Ishikawa (cell line): ENCODE data around the gene ZKSCAN8.

Experiments
- CEBPB ChIP-seq: IDR thresholded peaks from 2 replicates; pipeline ENCODE4 v1.6.1; 2012
- CREB1 ChIP-seq: IDR thresholded peaks from 2 replicates; pipeline ENCODE4 v1.6.1; 2012; ENCODE audit warnings: low read depth
- EGR1 ChIP-seq: IDR thresholded peaks from 2 replicates; pipeline ENCODE4 v1.6.1; 2012
- EP300 ChIP-seq: IDR thresholded peaks from 2 replicates; pipeline ENCODE4 v1.6.1; 2012; ENCODE audit warnings: borderline replicate concordance
- FOXM1 ChIP-seq: IDR thresholded peaks from 2 replicates; pipeline ENCODE4 v1.6.1; 2012; ENCODE audit warnings: low read depth, borderline replicate concordance
- NFIC ChIP-seq: IDR thresholded peaks from 2 replicates; pipeline ENCODE4 v1.6.1; 2012
- RAD21 ChIP-seq: IDR thresholded peaks from 2 replicates; pipeline ENCODE4 v1.6.1; 2012; ENCODE audit warnings: low read depth
- TAF1 ChIP-seq: IDR thresholded peaks from 2 replicates; pipeline ENCODE4 v1.6.1; 2012; ENCODE audit warnings: low read depth, mild to moderate bottlenecking
- TCF12 ChIP-seq: IDR thresholded peaks from 2 replicates; pipeline ENCODE4 v1.6.1; 2012; ENCODE audit warnings: low read depth
- TEAD4 ChIP-seq: IDR thresholded peaks from 2 replicates; pipeline ENCODE4 v1.6.1; 2012
- YY1 ChIP-seq: IDR thresholded peaks from 2 replicates; pipeline ENCODE4 v1.6.1; 2012; ENCODE audit warnings: low read depth
- ZBTB7A ChIP-seq: IDR thresholded peaks from 2 replicates; pipeline ENCODE4 v1.6.1; 2012; ENCODE audit warnings: low read depth
- TF ChIP-seq, protein P1 (sequence below): IDR thresholded peaks from 2 replicates; pipeline ENCODE4 v1.6.1; 2012; ENCODE audit warnings: low read depth, mild to moderate bottlenecking
- TF ChIP-seq, protein P2 (sequence below): IDR thresholded peaks from 2 replicates; pipeline ENCODE4 v1.6.1; 2012
- TF ChIP-seq, protein P3 (sequence below): IDR thresholded peaks from 2 replicates; pipeline ENCODE4 v1.6.1; 2012

Gene ZKSCAN8

DNA sequence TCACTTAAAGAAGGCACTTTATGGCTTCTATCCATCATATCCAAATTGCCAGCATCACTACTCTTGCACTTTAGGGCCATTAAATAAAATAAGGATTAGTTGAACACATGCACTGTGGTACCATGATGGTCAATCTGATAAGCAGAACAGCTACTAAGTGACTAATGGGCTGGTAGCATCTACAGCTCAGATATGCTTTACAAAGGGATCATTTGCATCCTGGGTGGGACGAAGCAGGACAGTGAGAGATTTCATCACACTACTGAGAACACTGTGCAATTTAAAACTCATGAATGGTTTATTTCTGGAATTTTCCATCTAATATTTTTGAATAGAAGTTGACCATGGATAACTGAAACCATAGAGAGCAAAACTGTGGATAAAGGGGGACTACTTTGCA is 58.3 kb downstream of the ZKSCAN8 start:
- TF ChIP-seq, protein P1, sequence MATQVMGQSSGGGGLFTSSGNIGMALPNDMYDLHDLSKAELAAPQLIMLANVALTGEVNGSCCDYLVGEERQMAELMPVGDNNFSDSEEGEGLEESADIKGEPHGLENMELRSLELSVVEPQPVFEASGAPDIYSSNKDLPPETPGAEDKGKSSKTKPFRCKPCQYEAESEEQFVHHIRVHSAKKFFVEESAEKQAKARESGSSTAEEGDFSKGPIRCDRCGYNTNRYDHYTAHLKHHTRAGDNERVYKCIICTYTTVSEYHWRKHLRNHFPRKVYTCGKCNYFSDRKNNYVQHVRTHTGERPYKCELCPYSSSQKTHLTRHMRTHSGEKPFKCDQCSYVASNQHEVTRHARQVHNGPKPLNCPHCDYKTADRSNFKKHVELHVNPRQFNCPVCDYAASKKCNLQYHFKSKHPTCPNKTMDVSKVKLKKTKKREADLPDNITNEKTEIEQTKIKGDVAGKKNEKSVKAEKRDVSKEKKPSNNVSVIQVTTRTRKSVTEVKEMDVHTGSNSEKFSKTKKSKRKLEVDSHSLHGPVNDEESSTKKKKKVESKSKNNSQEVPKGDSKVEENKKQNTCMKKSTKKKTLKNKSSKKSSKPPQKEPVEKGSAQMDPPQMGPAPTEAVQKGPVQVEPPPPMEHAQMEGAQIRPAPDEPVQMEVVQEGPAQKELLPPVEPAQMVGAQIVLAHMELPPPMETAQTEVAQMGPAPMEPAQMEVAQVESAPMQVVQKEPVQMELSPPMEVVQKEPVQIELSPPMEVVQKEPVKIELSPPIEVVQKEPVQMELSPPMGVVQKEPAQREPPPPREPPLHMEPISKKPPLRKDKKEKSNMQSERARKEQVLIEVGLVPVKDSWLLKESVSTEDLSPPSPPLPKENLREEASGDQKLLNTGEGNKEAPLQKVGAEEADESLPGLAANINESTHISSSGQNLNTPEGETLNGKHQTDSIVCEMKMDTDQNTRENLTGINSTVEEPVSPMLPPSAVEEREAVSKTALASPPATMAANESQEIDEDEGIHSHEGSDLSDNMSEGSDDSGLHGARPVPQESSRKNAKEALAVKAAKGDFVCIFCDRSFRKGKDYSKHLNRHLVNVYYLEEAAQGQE: no peak
- TF ChIP-seq, protein P2, sequence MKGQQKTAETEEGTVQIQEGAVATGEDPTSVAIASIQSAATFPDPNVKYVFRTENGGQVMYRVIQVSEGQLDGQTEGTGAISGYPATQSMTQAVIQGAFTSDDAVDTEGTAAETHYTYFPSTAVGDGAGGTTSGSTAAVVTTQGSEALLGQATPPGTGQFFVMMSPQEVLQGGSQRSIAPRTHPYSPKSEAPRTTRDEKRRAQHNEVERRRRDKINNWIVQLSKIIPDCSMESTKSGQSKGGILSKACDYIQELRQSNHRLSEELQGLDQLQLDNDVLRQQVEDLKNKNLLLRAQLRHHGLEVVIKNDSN: no peak
- TF ChIP-seq ZBTB7A (no peak), TAF1 (no peak), RAD21 (no peak), TEAD4 (no peak), EP300 (no peak), YY1 (no peak), EGR1 (no peak), CEBPB (no peak), FOXM1 (no peak), TCF12 (no peak), NFIC (no peak)
- TF ChIP-seq, protein P3, sequence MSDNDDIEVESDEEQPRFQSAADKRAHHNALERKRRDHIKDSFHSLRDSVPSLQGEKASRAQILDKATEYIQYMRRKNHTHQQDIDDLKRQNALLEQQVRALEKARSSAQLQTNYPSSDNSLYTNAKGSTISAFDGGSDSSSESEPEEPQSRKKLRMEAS: no peak

DNA sequence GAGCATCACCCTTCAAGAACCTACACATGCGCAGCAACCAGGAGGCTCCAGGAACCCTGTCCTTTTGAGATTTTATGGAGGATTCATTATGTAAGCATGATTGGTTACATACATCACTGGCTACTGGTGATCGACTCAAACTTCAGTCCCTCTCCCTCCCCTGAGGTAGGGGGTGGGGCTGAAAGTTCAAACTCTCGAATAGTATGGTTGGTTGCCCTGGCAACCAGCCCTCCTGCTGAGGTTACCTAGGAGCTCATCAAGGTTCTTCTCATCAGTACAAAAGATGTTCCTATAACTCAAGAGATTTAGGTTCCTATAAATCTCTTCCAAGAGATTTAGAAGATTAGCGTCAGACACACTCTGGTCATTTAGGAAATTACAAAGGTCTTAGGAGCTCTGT is 61.5 kb downstream of the ZKSCAN8 start:
- TF ChIP-seq, protein P3: no peak
- TF ChIP-seq TCF12 (no peak), TAF1 (no peak), EGR1 (no peak), FOXM1 (no peak), CREB1 (no peak), RAD21 (no peak), NFIC (no peak), YY1 (no peak)

DNA sequence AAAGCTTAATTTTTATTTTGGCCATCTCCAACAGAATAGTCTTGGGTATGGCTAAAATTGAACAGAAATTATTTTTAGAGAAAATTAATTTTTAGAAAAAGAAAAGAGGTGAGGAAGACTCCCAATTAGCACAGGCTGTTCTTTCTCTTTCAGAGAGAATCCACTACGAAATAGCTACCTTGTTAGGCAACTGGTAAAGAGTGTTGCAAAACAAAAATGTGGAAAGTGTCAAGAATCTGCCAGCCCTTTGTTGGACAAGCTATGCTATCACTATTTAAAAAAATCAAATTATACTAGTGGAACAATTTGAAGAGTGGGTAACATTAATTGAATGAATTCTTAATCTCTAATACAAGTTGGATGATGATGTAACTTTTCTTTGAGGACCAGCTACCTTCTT is 64.2 kb downstream of the ZKSCAN8 start:
- TF ChIP-seq FOXM1 (no peak), TCF12 (no peak), CREB1 (no peak), RAD21 (no peak), TEAD4 (no peak), NFIC (no peak), EGR1 (no peak), CEBPB (no peak), EP300 (no peak), TAF1 (no peak), YY1 (no peak), ZBTB7A (no peak)
- TF ChIP-seq, protein P1: no peak
- TF ChIP-seq, protein P3: no peak
- TF ChIP-seq, protein P2: no peak

DNA sequence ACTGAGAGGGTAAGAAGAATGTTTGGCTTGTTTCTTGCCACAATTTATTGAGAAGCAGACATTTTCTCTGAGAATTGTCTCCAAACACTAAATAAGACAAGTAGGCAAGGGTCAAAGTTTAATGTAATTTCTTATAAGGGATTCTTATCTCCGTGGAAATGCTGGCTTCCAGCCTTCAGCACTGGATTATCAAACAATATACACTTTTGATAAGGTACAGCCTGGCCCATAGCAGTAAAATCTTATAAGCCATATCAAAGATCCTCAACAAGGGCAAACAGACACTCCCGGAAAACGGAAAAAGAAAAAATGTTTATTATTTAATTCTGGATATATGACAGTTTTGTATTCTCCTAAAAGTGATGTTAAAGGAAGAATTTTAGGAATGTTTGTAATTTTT is 64.8 kb downstream of the ZKSCAN8 start:
- no peak for TF ChIP-seq EP300
- no peak for TF ChIP-seq NFIC
- TF ChIP-seq, protein P3: no peak
- TF ChIP-seq, protein P2: no peak
- TF ChIP-seq RAD21: no peak
- no peak for TF ChIP-seq EGR1
- TF ChIP-seq FOXM1: no peak
- TF ChIP-seq TEAD4: no peak
- TF ChIP-seq, protein P1: no peak
- no peak for TF ChIP-seq CEBPB
- no peak for TF ChIP-seq ZBTB7A
- TF ChIP-seq YY1: no peak
- TF ChIP-seq CREB1: no peak
- TF ChIP-seq TAF1: no peak
- no peak for TF ChIP-seq TCF12
